DMS114 treated with DMSO at 0.1 percent for 48 hours (cell line): ENCODE results near the gene FAM117A.
"Not testable (repeated sequence)": the region's sequence is repeated elsewhere in the genome, so short reads cannot be mapped to it uniquely, and the experiment has no call there.

Source experiments
- DNase-seq: peaks from one replicate; lab custom pipeline; 2025; ENCODE audit not compliant: unreplicated experiment; lab: John Stamatoyannopoulos, UW

The FAM117A gene

GRCh38 chr17:49681106-49681979 is 82.6 kb downstream of the FAM117A start:
- no peak for DNase-seq

GRCh38 chr17:49680314-49680713 is 83.6 kb downstream of the FAM117A start:
- DNase-seq, result no peak

DNA sequence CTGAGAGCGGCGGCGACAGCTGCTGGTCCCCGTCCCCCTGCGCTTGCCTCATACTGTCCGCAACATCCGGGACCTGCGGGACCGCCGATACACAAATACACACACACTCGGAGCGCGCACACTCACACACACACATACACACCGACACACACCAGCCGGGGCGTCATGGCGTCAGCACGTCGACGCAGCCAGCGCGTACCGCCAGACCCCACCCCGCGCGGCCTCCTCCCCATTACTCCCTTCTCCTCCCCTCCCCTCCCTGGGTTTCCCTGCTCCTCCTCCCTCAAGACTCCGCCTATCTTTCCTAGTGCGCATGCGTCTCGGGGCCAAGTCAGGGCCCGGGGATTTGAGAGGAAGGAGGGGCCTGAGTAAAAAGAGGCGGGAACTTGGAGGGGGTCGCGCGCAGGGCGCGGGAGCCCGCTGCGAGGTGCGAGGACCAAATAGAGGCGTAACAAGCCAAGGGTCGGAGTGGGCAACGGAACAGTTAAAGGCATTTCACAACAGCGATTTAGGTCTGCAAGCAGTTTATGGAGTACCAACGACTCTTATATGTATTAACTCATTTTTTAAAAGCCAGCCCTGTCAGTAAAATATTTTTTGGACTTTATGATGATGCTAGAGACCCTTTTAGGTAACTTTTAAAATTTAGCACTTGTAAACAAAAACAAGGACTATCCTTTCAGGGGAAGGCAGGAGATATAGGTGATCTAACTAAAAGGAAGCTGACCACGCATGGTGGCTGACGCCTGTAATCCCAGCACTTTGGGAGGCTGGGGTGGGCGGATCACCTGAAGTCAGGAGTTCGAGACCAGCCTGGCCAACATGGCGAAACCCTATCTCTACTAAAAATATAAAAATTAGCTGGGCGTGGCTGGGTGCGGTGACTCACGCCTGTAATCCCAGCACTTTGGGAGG is 85.7 kb downstream of the FAM117A start, which contains the start of gene SPOP:
TSS of gene SPOP (minus strand) at position 165 of the 915 bp plus-strand sequence. CDS start 55,287 bp downstream, outside the sequence.
- DNase-seq, result peak; percentile 95

GRCh38 chr17:49677134-49677932 is 86.6 kb downstream of the FAM117A start:
- DNase-seq, result peak; percentile 70

DNA sequence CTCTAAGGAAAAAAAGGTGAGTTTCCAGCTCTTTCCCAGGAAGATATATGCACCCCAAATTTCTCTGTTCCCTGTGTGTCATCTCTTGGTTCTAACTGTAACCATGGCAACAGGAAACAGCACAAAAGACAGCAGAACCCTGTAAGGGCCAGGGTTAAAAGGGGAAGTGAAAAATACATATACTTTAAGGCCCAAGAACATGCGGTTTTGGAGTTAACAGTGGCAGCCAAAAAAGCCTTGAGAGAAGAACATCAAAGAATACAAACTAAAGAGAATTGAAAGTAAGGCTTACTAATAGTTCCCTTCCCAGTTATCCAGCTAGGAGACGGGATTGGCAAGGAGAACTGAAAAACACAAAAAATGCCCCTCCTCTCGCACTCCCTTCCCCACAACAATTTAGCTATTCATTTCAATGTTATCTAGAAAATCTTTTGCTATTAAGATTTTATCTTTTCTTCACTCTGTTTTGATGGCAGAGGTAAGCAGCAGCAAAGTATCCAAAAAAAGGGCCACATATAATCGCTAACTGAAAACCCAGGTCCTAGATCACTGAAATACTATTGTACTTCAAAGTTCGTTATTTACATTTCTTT is 87.6 kb downstream of the FAM117A start:
- DNase-seq, result no peak

- no peak for DNase-seq
These were observed 89.4 kb downstream of the FAM117A start for GRCh38 chr17:49674507-49674906.

GRCh38 chr17:49673679-49674078 is 90.3 kb downstream of the FAM117A start:
- not testable (repeated sequence) for DNase-seq

DNA sequence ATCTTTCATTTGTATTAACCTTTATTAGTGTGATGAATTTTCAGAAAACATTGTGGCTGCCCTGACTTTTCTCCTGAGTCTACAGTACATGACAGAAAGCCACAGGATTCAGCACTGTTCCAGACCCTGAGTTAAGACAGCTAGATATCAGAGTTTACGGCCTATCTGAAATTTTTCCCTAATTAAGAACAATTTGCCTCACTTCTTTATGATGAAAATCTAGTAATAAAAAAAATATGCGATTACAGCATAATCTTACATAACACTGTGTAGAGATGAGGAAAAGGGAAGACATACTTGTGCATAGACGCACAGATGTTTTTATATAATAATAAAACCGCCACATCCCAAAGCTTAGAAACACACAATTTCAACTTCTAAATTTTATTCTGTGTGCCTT is 93.3 kb downstream of the FAM117A start:
- no peak for DNase-seq

- no peak for DNase-seq
These were observed 93.9 kb downstream of the FAM117A start for GRCh38 chr17:49670002-49670401.

GRCh38 chr17:49667854-49668253 is 96.1 kb downstream of the FAM117A start:
- DNase-seq, result no peak

DNA sequence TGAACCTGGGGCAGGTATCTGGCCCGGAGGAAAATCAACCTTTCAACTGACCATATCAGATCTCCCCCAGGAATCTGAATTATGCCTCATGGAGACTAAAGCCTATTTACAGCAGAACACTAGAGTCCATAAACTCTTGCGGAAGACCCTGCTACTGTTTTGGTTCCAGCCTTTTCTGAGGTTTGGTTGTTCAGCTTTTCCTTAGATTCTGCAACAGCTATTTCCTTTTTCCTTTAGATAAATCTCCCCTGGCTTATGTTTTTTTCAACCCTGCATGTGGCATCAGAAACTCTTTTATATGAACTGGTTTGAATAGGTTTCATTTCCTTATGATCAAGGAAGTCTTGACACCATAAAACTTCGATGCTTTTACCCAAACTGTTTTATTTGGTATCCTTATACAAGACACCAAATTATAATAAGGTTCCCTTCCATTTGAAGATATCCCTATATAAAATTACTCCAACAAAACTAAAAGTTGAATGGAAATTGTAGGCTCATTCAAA is 99.2 kb downstream of the FAM117A start:
- DNase-seq, result no peak
